HepG2 (cell line): Measurements from ENCODE around the gene EZH2. TPM values are rescaled to one million over a fixed set of nuclear protein-coding genes. Genes with fewer than 3 reads are reported as not detected.

Experiments
- ATAC-seq: fragments of 200-7000 bp; cut with Tn5 transposase; 3 replicates; pipeline ENCODE4 v1.9.1; 2020; ENCODE audit warnings: mild to moderate bottlenecking, moderate library complexity
- BruUV-seq: library from RNA; stranded (reverse); fragments of 400-500 nt; replicated peaks from 2 replicates; lab custom pipeline; 2021; lab: Mats Ljungman, UMichigan
- CTCF ChIA-PET: fragments of 300-600 bp; formaldehyde crosslinking; extraction: SDS; loops from one replicate; lab custom pipeline; 2021; ENCODE audit warnings: low total read pairs, inconsistent platforms, low intra/inter-chr PET ratio; lab: Yijun Ruan, JAX
- POLR2A ChIA-PET: fragments of 350-600 bp; sonication (Branson Sonifier 250); formaldehyde crosslinking; loops from one replicate; lab custom pipeline; 2020; ENCODE audit warnings: antibody characterized with exemption, inconsistent platforms; lab: Yijun Ruan, JAX
- DNase-seq: peaks from one replicate; pipeline ENCODE4 v3.0.0-alpha.2; 2015; ENCODE audit warnings: low spot score
- FAIRE-seq: peaks from 3 replicates; lab custom pipeline; 2011; peaks lifted over from hg19 to GRCh38; lab: Jason Lieb, UNC
- H2AFZ ChIP-seq: one replicate; pipeline ENCODE4 v1.6.1; 2011; ENCODE audit warnings: low read length, inconsistent platforms
- H3K27ac ChIP-seq: fragments of 300-600 bp; 3 replicates; pipeline ENCODE4 v1.8.0; 2011; ENCODE audit warnings: mixed run types, mild to moderate bottlenecking, mixed read lengths, low read length, inconsistent platforms; ENCODE audit not compliant: insufficient read depth; ENCODE audit errors: extremely low read length
- H3K27me3 ChIP-seq, 2 experiments: fragments of 200-600 bp in 1 of 2; 2 replicates in 1 of 2; 3 replicates in 1 of 2; pipeline versions ENCODE4 v1.6.0 to v1.8.0; 2011; ENCODE audit warnings: low read length in 2 of 2, mild to moderate bottlenecking in 2 of 2, moderate library complexity in 2 of 2, inconsistent platforms in 1 of 2; ENCODE audit not compliant: insufficient read depth in 2 of 2, control insufficient read depth in 1 of 2
- H3K36me3 ChIP-seq, 2 experiments: fragments of 200-600 bp in 1 of 2; replicated peaks in 1 of 2; 2 replicates in 1 of 2; 3 replicates in 1 of 2; pipeline versions ENCODE4 v1.5.1 to v1.8.0; 2011; ENCODE audit warnings: low read length in 2 of 2, inconsistent platforms in 1 of 2; ENCODE audit not compliant: insufficient read depth in 2 of 2, control insufficient read depth in 1 of 2
- H3K4me1 ChIP-seq: 2 replicates; pipeline ENCODE4 v1.5.1; 2012; ENCODE audit warnings: low read length, inconsistent platforms; ENCODE audit not compliant: insufficient read depth
- H3K4me2 ChIP-seq: 2 replicates; pipeline ENCODE4 v1.6.0; 2011; ENCODE audit warnings: low read depth, low read length, inconsistent platforms
- H3K4me3 ChIP-seq, 3 experiments: fragments of 200-600 bp in 1 of 3; sonication (generic), shearing (Covaris generic) in 1 of 3; replicated peaks in 1 of 3; 2 replicates each; pipeline ENCODE4 v1.5.1; 2011 to 2016; ENCODE audit warnings: low read length in 3 of 3, inconsistent platforms in 2 of 3, low read depth in 2 of 3, mild to moderate bottlenecking in 2 of 3, control low read depth in 1 of 3, mixed read lengths in 1 of 3; ENCODE audit not compliant: insufficient read depth in 1 of 3
- H3K79me2 ChIP-seq: one replicate; pipeline ENCODE4 v1.6.1; 2011; ENCODE audit warnings: low read length, inconsistent platforms; ENCODE audit not compliant: insufficient read depth
- H3K9ac ChIP-seq: 2 replicates; pipeline ENCODE4 v1.6.0; 2011; ENCODE audit warnings: mild to moderate bottlenecking, low read depth, low read length, inconsistent platforms; ENCODE audit not compliant: insufficient read depth
- H3K9me3 ChIP-seq: 2 replicates; pipeline ENCODE4 v1.5.1; 2012; ENCODE audit warnings: mild to moderate bottlenecking, low read length
- H4K20me1 ChIP-seq: 2 replicates; pipeline ENCODE4 v1.6.0; 2011; ENCODE audit warnings: inconsistent platforms, mild to moderate bottlenecking, low read length, moderate library complexity; ENCODE audit not compliant: insufficient read depth
- ATRX ChIP-seq: sonication (generic); formaldehyde crosslinking; IDR thresholded peaks from 2 replicates; pipeline ENCODE4 v1.4.0; 2020; ENCODE audit warnings: missing genetic modification reagents, borderline replicate concordance
- ELK4 ChIP-seq: sonication (generic); formaldehyde crosslinking; IDR thresholded peaks from 2 replicates; pipeline ENCODE4 v1.9.0; 2021; ENCODE audit warnings: missing genetic modification reagents, borderline replicate concordance
- JDP2 ChIP-seq: sonication (generic); formaldehyde crosslinking; IDR thresholded peaks from 2 replicates; pipeline ENCODE4 v1.8.1; 2022; ENCODE audit warnings: missing genetic modification reagents, borderline replicate concordance
- NFYB ChIP-seq: sonication (generic); formaldehyde crosslinking; IDR thresholded peaks from 2 replicates; pipeline ENCODE4 v1.4.0; 2020; ENCODE audit warnings: missing genetic modification reagents
- PAXIP1 ChIP-seq: sonication (generic); formaldehyde crosslinking; conservative IDR thresholded peaks from 2 replicates; pipeline ENCODE4 v1.4.0; 2020; ENCODE audit warnings: mild to moderate bottlenecking, missing genetic modification reagents, moderate library complexity
- RNF219 ChIP-seq: sonication (generic); formaldehyde crosslinking; IDR thresholded peaks from 2 replicates; pipeline ENCODE4 v1.5.0; 2020; ENCODE audit warnings: mild to moderate bottlenecking, missing genetic modification reagents
- SP4 ChIP-seq: sonication (generic); formaldehyde crosslinking; IDR thresholded peaks from 2 replicates; pipeline ENCODE4 v1.8.1; 2023; ENCODE audit warnings: mild to moderate bottlenecking, missing genetic modification reagents
- ZFX ChIP-seq: sonication (generic); formaldehyde crosslinking; IDR thresholded peaks from 2 replicates; pipeline ENCODE4 v1.4.0; 2020; ENCODE audit warnings: mild to moderate bottlenecking, low read depth, missing genetic modification reagents, moderate library complexity
- ZNF263 ChIP-seq: sonication (generic); formaldehyde crosslinking; IDR thresholded peaks from 2 replicates; pipeline ENCODE4 v1.4.0; 2020; ENCODE audit warnings: missing genetic modification reagents
- ZNF350 ChIP-seq: sonication (generic); formaldehyde crosslinking; IDR thresholded peaks from 2 replicates; pipeline ENCODE4 v1.4.0; 2020; ENCODE audit warnings: mild to moderate bottlenecking, low read depth, missing genetic modification reagents, borderline replicate concordance
- ZNF577 ChIP-seq: sonication (generic); formaldehyde crosslinking; IDR thresholded peaks from 2 replicates; pipeline ENCODE4 v1.4.0; 2020; ENCODE audit warnings: mild to moderate bottlenecking, low read depth, missing genetic modification reagents, borderline replicate concordance
- ZNF615 ChIP-seq: sonication (generic); formaldehyde crosslinking; IDR thresholded peaks from 2 replicates; pipeline ENCODE4 v1.5.0; 2020; ENCODE audit warnings: mild to moderate bottlenecking, missing genetic modification reagents, borderline replicate concordance
- ZNF792 ChIP-seq: IDR thresholded peaks from 2 replicates; pipeline ENCODE4 v1.6.1; 2016
- WGBS: methylation state at CpG from one replicate; pipeline ENCODE4 v1.1.6; 2017; ENCODE audit warnings: low lambda C conversion rate; 5-methylcytosine and 5-hydroxymethylcytosine counted together
- in situ Hi-C: cut with HindIII; loops from 2 replicates; pipeline ENCODE4 v1.10.0; 2017; ENCODE audit warnings: low pct_unique_long_range_greater_than_20kb; ENCODE audit not compliant: extremely low pct_ligation_motif_present
- intact Hi-C: fragments of 100-400 bp; cut with micrococcal nuclease; formaldehyde crosslinking; loops from one replicate; pipeline ENCODE4 v1.10.0; 2022; ENCODE audit not compliant: unreplicated experiment
- polyA plus RNA-seq, 8 experiments: library from polyadenylated mRNA; depleted of rRNA in 3 of 8; stranded (reverse) in 7 of 8; unstranded in 1 of 8; fragments of >200 nt; fragmentation: Illumina TruSeq in 4 of 8; extraction: Trizol in 4 of 8; gene quantifications; 2 replicates each; pipeline versions ENCODE4 v1.2.1 to v1.2.3, GENCODE V29; 2011 to 2016; ENCODE audit warnings: low read depth in 4 of 8, missing spikeins in 1 of 8, mixed read lengths in 1 of 8; ENCODE audit not compliant: insufficient read depth in 1 of 8
- total RNA-seq, 5 experiments: library from RNA; depleted of rRNA; stranded (reverse); fragments of >200 nt; fragmentation: Illumina TruSeq; extraction: Trizol; gene quantifications; 2 replicates each; pipeline ENCODE4 v1.2.3, GENCODE V29; 2016; ENCODE audit warnings: low read depth in 1 of 5

Gene EZH2
- total and polyA plus RNA-seq, 2 of the 13 experiments (the other 11 are each of a cell fraction or from before 2014, with no cell fraction given) = 26.0 to 34.3 TPM

GRCh38 chr7:148927123-148928045 is 43.3 kb upstream of the EZH2 start (continued):
- TF ChIP-seq PAXIP1 (CRISPR knock-in tag) (no peak), ZNF263 (CRISPR knock-in tag) (no peak)

- no peak overlapping the region for H3K4me2 ChIP-seq
- ChIA-PET CTCF (no interaction called here), POLR2A (no interaction called here)
- peaks cover 11% of the 10 kb centered on the region for H3K4me1 ChIP-seq
- DNase-seq (no peak), ATAC-seq (no peak), FAIRE-seq (no peak)
- no peaks in the 10 kb centered on the region for H4K20me1 ChIP-seq
- intact Hi-C loops = no loop called here
- no TSS peak for BruUV-seq
- WGBS = 66% methylated on average over 9 of the region's 9 CpGs
- H2AFZ ChIP-seq = no peak overlapping the region
- no peaks in the 10 kb centered on the region for H3K9me3 ChIP-seq
- TF ChIP-seq RNF219 (CRISPR knock-in tag) (no peak), NFYB (CRISPR knock-in tag) (no peak), ZNF615 (no peak), ELK4 (CRISPR knock-in tag) (no peak), SP4 (no peak), ZFX (CRISPR knock-in tag) (no peak), ZNF577 (CRISPR knock-in tag) (no peak), JDP2 (no peak), ATRX (CRISPR knock-in tag) (no peak), ZNF350 (no peak), ZNF792 (CRISPR knock-in tag) (no peak)
- H3K79me2 ChIP-seq = no peaks in the 10 kb centered on the region
- H3K36me3 ChIP-seq = no peaks in the 10 kb centered on the region
- in situ Hi-C loops = no loop called here
- H3K4me3 ChIP-seq = no peak overlapping the region
- H3K27me3 ChIP-seq = 0 out of 5 replicates have a peak, but pooled peaks cover 0 to 6% of the 10 kb centered on the region in 2 experiments
- H3K27ac ChIP-seq = no peak overlapping the region
- no peak overlapping the region for H3K9ac ChIP-seq
These were observed 41.7 kb upstream of the EZH2 start for GRCh38 chr7:148925836-148926235.
